Measurements from ENCODE around the gene CDH23.

CDH23 gene

GRCh38 chr10:71788954-71789353 is 392.2 kb downstream of the CDH23 start:
- DNase-seq = no peak

- DNase-seq = no peak
These were observed 393.2 kb downstream of the CDH23 start for GRCh38 chr10:71789871-71790270.

GRCh38 chr10:71790749-71791440 is 394.2 kb downstream of the CDH23 start:
- no peak for DNase-seq

GRCh38 chr10:71795248-71795647 is 398.5 kb downstream of the CDH23 start:
- DNase-seq = peak in 1 of 2 donors; percentile 13

GRCh38 chr10:71796749-71797405 is 400.2 kb downstream of the CDH23 start:
- DNase-seq = no peak

GRCh38 chr10:71797533-71798307 is 401.0 kb downstream of the CDH23 start:
- peak in 1 of 2 donors; percentile 98 for DNase-seq

GRCh38 chr10:71798308-71798624 is 401.5 kb downstream of the CDH23 start:
- no peak for DNase-seq

GRCh38 chr10:71799112-71799511 is 402.4 kb downstream of the CDH23 start:
- DNase-seq = no peak

- DNase-seq = no peak
These were observed 403.1 kb downstream of the CDH23 start for GRCh38 chr10:71799608-71800453.

GRCh38 chr10:71801361-71801760 is 404.6 kb downstream of the CDH23 start:
- peak in 1 of 2 donors; percentile 61 for DNase-seq

GRCh38 chr10:71802235-71802634 is 405.5 kb downstream of the CDH23 start:
- no peak for DNase-seq

GRCh38 chr10:71802715-71803488 is 406.2 kb downstream of the CDH23 start:
- no peak for DNase-seq

GRCh38 chr10:71804077-71804476 is 407.4 kb downstream of the CDH23 start:
- peak in 1 of 2 donors; percentile 89 for DNase-seq

GRCh38 chr10:71805776-71806703 is 409.3 kb downstream of the CDH23 start:
- no peak for DNase-seq

GRCh38 chr10:71806704-71807556 is 410.2 kb downstream of the CDH23 start:
- no peak for DNase-seq

GRCh38 chr10:71807557-71808510 is 411.1 kb downstream of the CDH23 start:
- no peak for DNase-seq

- DNase-seq = no peak
These were observed 412.9 kb downstream of the CDH23 start for GRCh38 chr10:71809628-71810027.

- no peak for DNase-seq
These were observed 413.5 kb downstream of the CDH23 start for GRCh38 chr10:71810048-71810750.

Data from bone marrow (tissue), 2 donors.